ENCODE measurements around the gene MTHFD2. TPM values are rescaled to one million over a fixed set of nuclear protein-coding genes. Genes with fewer than 3 reads are reported as not detected.

Gene MTHFD2
- total RNA-seq, 1 experiment from 2014 or later = 205 TPM

DNA sequence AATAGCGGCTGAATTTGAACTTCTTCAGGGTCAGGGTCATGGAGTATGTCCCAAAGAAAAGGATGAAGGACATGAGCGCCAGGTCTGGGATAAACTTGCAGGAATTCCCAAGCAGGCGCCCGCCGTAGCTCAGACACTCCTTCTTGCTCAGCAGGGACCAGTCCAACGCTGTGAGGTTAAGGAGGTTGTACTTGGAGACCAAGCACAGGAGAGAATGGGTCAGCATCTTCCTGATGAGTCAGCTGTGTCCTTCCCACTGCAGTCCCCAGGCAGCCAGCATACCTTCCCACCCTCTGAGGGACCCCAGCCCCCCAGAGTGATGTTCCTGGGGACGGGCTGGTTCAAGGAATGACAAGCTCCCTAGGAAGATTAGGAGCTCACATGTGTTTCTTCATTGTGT, 40.9 kb downstream of the MTHFD2 start:
- intact Hi-C loops (cut with micrococcal nuclease; ENCODE audit: unreplicated experiment) = no loop called here
- DNase-seq = no peak
- no peaks in the 10 kb centered on the region for H3K27me3 Mint-ChIP-seq (ENCODE audit: unreplicated experiment)
- no TSS peak for BruUV-seq (replicated peaks)
- CTCF ChIA-PET = interaction anchor here (1.5 kb wide), 1 partner anchor 11 kb away, joined by 5 read pairs; no protein-coding TSS in a partner anchor
- H3K4me3 Mint-ChIP-seq (ENCODE audit: low read depth, unreplicated experiment) = no peak overlapping the region
- no peak for TF ChIP-seq CTCF (IDR thresholded peaks at IDR 0.05; ENCODE audit: unreplicated experiment)
- H3K36me3 Mint-ChIP-seq (ENCODE audit: insufficient read depth, unreplicated experiment) = no peaks in the 10 kb centered on the region
- H3K9me3 Mint-ChIP-seq (ENCODE audit: low read depth, unreplicated experiment) = no peaks in the 10 kb centered on the region
- H3K27ac Mint-ChIP-seq (ENCODE audit: unreplicated experiment) = no peak overlapping the region
- no peaks in the 10 kb centered on the region for H3K4me1 Mint-ChIP-seq (ENCODE audit: low read depth, unreplicated experiment)

DNA sequence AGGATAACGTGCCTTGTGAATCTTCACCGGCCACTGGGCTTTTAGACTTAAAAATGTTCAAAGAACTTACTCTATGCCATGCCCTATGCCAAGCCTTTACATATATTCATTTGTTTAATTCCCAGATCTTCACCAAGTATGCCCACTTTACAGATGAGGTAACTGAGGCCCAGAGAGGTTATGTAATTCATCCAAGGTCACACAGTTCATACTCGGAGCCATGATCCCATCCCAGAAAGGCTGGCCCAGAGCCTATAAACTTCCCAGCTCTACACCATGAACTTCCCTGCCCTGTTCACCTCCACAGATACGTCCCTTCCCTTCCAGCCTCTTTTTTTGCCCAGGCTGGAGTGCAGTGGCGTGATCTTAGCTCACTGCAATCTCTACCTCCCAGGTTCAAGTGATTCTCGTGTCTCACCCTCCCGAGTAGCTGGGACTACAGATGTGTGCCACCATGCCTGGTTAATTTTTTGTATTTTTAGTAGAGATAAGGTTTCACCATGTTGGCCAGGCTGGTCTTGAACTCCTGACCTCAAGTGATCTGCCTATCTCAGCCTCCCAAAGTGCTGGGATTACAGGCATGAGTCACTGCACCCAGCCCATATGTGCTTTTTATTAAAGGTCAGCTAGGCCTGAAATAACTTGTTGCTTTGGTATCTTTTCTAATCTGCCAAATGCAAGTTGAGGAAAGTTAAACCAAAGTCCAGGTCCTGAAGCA, 44.1 kb downstream of the MTHFD2 start:
- no TSS peak for BruUV-seq (replicated peaks)
- CTCF ChIA-PET = no interaction called here
- no peak for DNase-seq
- Mint-ChIP-seq H3K4me1 (ENCODE audit: low read depth, unreplicated experiment) (no peaks in the 10 kb centered on the region), H3K4me3 (ENCODE audit: low read depth, unreplicated experiment) (no peak overlapping the region), H3K27ac (ENCODE audit: unreplicated experiment) (no peak overlapping the region), H3K9me3 (ENCODE audit: low read depth, unreplicated experiment) (no peaks in the 10 kb centered on the region), H3K36me3 (ENCODE audit: insufficient read depth, unreplicated experiment) (no peaks in the 10 kb centered on the region), H3K27me3 (ENCODE audit: unreplicated experiment) (no peaks in the 10 kb centered on the region)
- intact Hi-C loops (cut with micrococcal nuclease; ENCODE audit: unreplicated experiment) = no loop called here
- TF ChIP-seq CTCF (IDR thresholded peaks at IDR 0.05; ENCODE audit: unreplicated experiment) = no peak

GRCh38 chr2:74244286-74244685, 45.9 kb downstream of the MTHFD2 start:
- DNase-seq = no peak
- H3K4me1 Mint-ChIP-seq (ENCODE audit: low read depth, unreplicated experiment) = no peaks in the 10 kb centered on the region
- no peaks in the 10 kb centered on the region for H3K9me3 Mint-ChIP-seq (ENCODE audit: low read depth, unreplicated experiment)
- CTCF ChIA-PET = no interaction called here
- H3K27me3 Mint-ChIP-seq (ENCODE audit: unreplicated experiment) = no peaks in the 10 kb centered on the region
- intact Hi-C loops (cut with micrococcal nuclease; ENCODE audit: unreplicated experiment) = no loop called here
- no peak overlapping the region for H3K4me3 Mint-ChIP-seq (ENCODE audit: low read depth, unreplicated experiment)
- no peaks in the 10 kb centered on the region for H3K36me3 Mint-ChIP-seq (ENCODE audit: insufficient read depth, unreplicated experiment)
- no TSS peak for BruUV-seq (replicated peaks)
- TF ChIP-seq CTCF (IDR thresholded peaks at IDR 0.05; ENCODE audit: unreplicated experiment) = no peak
- H3K27ac Mint-ChIP-seq (ENCODE audit: unreplicated experiment) = no peak overlapping the region

DNA sequence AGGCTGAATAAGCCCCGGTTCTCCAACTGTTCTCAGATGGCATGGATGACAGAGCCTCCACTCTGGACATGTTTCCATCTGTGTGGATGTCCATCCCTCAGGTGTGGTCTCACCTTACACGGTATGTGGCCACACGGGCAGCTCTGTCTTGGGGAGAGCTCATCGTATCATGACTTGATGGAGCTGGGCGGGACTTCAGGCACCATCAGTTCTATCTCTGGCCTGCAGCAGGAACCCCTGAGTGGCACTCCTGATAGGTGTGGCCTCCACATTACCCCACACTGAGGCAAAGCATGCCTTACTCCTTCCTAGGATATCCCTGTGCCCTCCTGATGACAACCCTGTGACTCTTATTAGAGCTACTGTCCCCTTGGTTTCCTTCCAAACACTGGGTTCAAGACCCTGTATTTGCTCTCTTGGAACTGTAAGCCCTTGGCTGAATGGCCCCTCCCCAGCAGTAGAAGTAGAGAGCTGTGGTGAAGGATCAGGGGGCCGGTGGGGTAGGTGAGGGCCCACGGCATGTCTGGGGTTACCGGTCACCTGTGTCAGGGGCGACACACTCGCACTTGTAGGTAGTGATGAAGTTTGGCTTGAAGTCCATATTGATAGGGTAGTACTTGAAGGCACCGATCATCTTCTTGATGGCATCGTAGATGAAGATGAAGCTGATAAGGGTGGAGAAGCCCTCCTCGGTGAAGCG, 48.2 kb downstream of the MTHFD2 start:
- CTCF ChIA-PET = no interaction called here
- intact Hi-C loops (cut with micrococcal nuclease; ENCODE audit: unreplicated experiment) = no loop called here
- no TSS peak for BruUV-seq (replicated peaks)
- no peaks in the 10 kb centered on the region for H3K4me1 Mint-ChIP-seq (ENCODE audit: low read depth, unreplicated experiment)
- no peaks in the 10 kb centered on the region for H3K36me3 Mint-ChIP-seq (ENCODE audit: insufficient read depth, unreplicated experiment)
- H3K4me3 Mint-ChIP-seq (ENCODE audit: low read depth, unreplicated experiment) = no peak overlapping the region
- no peak for TF ChIP-seq CTCF (IDR thresholded peaks at IDR 0.05; ENCODE audit: unreplicated experiment)
- H3K27me3 Mint-ChIP-seq (ENCODE audit: unreplicated experiment) = no peaks in the 10 kb centered on the region
- H3K9me3 Mint-ChIP-seq (ENCODE audit: low read depth, unreplicated experiment) = no peaks in the 10 kb centered on the region
- no peak overlapping the region for H3K27ac Mint-ChIP-seq (ENCODE audit: unreplicated experiment)
- no peak for DNase-seq
